Activated CD8-positive, alpha-beta memory T cell treated with anti-CD3 and anti-CD28 coated beads for 1 hour (primary cell): ENCODE results near the gene ITFG1.

ENCODE experiments used
- DNase-seq, 2 donors: peaks; one replicate each; pipeline ENCODE4 v3.0.0-alpha.2; 2020; ENCODE audit warnings: low read depth in 1 of 2; ENCODE audit errors: extremely low read depth in 1 of 2

The ITFG1 gene

GRCh38 chr16:47460711-47461597, at the start of gene ITFG1, which contains the start of gene PHKB:
Gene ITFG1, minus strand, starts transcription at chr16:47461063. Its CDS starts 18 bp downstream, at chr16:47461045.
Gene PHKB, plus strand, starts transcription at chr16:47461331. Its CDS starts 20 bp downstream, at chr16:47461351.
- peak; percentile 81 to 94 for DNase-seq

DNA sequence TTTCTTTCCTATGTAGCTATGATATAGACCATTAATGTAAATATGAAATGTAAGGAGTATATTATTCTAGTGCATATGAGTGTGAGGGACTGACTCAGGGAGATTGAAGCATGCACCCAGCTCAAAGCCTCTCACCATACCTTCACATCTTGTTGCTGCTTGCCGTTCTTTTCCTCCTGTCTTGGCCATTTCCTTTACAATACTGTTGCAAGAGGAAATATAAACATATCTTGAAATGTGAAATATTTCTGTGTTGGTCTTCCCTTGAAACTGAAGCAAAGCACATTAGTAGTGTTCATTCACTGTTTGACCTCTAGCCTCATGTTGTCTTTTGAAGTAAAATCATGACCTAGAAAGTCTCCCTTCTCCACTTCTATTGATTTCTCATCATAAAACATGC, 46.8 kb upstream of the ITFG1 start:
- DNase-seq: no peak

DNA sequence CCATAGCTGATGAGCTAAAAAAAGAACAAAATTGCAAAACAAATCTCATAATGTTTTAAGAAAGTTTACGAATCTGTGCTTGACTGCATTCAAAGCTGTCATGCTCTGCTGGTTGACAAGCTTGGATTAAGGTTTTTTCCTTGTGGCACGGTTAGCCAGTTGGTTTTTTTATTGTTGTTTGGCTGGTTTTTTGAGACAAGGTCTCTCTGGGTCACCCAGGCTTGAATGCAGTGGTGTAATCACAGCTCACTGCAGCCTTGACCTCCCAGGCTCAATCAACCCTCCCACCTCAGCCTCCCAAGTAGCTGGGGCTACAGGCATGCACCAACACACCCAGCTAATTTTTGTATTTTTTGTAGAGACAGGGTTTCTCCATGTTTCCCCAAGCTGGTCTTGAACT, 45.9 kb upstream of the ITFG1 start:
- DNase-seq: no peak

DNA sequence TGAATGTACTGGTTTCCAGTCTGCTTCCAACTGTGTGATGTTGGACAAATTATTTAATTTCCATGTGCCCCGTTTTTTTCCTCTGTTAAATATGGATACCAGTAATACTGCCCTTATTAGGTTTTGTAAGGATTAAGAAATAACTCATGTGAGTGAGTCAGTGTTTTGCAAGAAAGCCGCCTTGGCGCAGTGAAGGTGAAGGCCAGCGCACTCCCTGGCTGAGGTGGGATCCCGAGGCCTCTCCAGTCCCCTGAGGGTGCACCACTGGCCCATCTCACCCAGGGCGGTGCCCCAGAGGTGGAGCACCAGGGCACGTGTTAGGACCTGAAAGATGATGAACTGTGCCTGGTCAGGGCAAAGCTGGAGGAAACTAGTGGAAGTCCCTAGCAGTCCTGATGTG, 43.7 kb upstream of the ITFG1 start:
- DNase-seq: no peak

DNA sequence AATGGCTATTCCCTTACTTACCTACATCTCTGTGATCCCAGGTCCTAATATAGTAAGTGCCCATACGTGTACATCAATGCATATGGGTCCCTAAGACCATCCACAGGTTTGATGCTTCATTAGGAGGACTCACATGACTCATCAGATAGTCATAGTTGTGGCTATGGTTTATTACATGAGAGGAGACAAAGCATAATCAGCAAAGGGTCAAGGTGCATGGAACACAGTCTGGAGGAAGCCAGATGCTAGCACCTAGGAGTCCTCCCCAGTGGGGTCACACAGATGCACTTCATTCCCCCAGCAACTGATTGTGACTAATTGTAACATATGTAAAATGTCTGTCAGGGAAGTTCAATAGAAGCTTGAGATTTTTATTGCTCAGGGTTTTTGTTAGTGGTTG, 43.1 kb upstream of the ITFG1 start:
- no peak for DNase-seq

DNA sequence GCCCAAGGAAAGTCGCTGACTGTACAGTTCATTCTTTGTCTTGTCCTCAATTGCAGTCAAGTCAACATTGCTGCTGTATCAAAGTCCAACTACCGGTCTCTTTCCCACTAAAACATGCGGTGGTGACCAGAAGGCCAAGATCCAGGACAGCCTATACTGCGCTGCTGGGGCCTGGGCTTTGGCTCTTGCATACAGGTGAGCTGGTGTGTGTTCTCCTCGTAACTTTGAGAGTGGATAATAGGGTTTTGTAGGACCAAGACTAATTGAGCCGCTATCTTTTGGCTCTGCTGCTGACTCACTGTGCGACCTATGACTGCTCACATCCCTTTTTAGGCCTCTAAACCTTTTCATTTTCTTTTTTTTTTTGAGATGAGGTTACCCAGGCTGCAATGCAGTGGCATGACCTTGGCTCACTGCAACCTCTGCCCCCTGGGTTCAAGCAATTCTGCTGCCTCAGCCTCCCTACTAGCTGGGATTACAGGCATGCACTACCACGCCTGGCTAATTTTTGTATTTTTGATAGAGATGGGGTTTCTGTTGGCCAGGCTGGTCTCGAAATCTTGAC, 38.9 kb upstream of the ITFG1 start:
- DNase-seq: no peak

GRCh38 chr16:47499080-47499699, 38.3 kb upstream of the ITFG1 start:
- DNase-seq: no peak

DNA sequence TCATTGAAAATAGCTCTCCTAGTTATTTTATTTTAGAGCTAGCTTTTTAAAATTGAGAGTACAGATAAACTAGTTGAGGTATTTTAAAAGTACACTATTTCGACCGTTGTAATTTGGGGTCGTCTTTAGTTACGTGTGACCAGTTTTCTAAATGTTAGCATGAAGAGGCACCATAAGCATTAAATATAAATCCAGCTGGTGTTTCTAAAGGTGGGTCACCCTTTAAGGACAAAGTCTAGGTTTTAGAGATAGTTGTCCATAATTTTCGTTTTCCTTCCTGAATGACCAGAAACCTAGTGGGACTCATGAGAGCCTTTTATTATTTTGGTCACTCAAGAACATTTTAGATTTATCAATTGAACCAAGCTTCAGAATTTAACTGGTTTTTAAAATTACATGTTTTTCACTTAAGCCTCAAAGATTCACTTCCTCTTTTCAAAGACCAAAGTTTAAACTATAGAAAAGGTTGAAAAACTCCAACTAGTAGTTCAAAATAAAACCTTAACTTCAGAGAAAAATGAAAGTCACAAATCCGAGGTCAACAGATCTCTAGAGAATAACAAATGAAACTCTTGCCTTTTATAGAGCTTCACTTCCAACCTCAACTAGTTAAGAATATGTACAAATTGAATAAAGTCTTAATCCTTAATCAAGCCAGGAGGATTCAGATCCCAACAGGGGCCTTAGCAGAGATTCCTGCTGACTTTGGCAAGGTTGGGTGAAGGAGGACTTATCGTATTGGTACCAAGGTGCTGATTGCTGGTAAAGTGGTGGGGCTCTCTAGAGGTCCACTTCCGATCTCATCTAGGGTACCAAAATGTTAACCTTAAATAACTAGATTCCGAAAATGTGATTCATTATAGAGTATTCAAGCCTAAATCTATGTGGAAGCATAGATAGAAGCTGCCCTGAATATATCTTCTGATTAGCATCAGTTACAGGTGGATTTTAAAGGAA, 32.8 kb upstream of the ITFG1 start:
- no peak for DNase-seq

- DNase-seq: no peak
Observed at GRCh38 chr16:47492428-47493377, 31.8 kb upstream of the ITFG1 start.

- DNase-seq: no peak
Observed at GRCh38 chr16:47492036-47492427, 31.2 kb upstream of the ITFG1 start.

- no peak for DNase-seq
Observed at GRCh38 chr16:47490471-47490870, 29.6 kb upstream of the ITFG1 start.

- no peak for DNase-seq
Observed at GRCh38 chr16:47488051-47488450, 27.2 kb upstream of the ITFG1 start.

DNA sequence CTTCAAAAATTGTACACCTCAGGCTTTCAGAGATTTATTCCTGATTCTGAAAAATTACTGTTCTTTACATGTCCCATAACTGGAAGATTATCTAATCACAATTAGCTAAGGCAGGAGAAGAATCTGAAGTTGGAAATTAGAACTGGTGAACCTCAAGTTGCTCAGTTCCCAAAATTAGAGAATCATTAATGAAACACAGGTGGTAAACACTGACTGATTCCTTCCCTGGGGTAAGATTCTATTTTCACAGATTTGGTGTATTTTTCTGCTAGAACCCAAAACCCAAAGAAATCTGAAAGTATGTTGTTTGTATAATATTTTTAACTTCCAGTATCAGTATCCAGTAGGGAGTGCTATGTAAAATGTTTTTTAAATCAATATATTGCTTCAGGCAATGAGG, 26.0 kb upstream of the ITFG1 start:
- no peak for DNase-seq

DNA sequence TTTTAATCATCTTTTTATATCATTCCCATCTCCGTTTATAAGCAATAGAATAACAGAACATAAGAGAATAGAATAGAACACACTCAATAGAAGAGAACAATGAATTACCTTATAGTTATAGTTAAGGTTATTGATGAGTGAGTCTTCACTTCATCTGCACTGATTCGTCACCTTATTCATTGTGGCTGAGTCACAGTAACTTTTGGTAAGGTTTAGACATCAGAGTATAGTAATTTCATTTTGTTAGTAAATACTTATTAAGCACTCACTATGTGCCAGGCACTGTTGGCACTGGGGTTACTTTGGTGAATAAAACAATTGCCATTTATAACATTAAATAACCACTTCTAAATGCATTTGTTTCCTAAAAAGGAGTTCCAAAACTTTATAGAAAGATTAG, 22.8 kb upstream of the ITFG1 start:
- no peak for DNase-seq

DNA sequence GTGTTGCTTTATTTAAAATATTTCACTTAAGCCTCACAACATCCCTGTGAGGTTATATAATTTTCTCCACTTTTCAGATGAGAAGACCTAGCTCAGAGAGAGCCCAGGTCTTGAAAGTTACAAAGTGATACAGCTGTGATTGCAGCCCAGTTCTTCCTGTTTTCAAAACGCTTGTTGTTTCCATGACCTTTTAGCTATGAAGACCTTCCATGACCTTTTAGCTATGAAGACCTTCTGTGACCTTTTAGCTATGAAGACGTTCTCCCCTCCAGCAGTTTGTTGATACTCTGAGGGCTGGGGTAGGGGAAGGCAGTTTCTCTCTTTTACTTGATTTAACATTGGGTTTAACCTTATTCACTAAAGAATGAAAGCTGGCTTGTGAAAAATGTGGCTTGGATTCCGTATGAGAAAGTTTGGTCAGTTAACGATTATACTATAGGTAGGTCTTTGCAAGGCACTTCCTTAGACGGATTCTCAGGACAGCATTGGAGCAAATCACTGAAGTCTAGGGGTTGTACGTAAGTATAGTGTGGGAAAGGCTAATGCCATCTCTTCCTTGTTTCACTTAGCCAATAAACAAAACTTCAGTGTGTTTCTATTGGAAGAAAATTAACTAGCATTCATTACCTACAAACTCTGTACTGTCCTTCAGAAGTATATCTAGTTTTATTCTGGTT, 21.0 kb upstream of the ITFG1 start:
- DNase-seq: no peak

DNA sequence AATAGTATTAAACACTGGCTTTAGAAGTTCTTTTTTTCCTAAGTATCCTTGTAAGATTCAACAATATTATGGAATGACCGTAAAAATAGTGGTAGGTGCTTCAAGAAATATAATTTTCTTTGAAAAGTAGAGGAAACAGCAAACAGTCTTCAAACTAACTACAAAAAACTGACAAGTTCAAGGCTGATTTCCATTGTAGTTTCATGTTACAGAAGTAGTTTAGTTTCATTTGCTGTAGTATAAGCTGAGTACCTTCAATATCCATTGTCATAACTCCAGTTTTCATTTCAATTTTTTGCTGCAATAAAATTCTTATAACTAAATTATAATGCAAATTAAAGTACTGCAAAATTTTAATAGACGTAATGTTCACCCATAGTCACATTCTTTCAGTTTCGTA, 19.5 kb upstream of the ITFG1 start:
- DNase-seq: no peak

- no peak for DNase-seq
Observed at GRCh38 chr16:47477679-47478078, 16.8 kb upstream of the ITFG1 start.

- no peak for DNase-seq
Observed at GRCh38 chr16:47476654-47477345, 15.9 kb upstream of the ITFG1 start.

GRCh38 chr16:47475786-47476185, 14.9 kb upstream of the ITFG1 start:
- no peak for DNase-seq
